Measurements from ENCODE around the gene OR5D13. TPM values are rescaled to one million over a fixed set of nuclear protein-coding genes. Genes with fewer than 3 reads are reported as not detected.

The OR5D13 gene
- total RNA-seq, 1 experiment from 2014 or later: not detected

DNA sequence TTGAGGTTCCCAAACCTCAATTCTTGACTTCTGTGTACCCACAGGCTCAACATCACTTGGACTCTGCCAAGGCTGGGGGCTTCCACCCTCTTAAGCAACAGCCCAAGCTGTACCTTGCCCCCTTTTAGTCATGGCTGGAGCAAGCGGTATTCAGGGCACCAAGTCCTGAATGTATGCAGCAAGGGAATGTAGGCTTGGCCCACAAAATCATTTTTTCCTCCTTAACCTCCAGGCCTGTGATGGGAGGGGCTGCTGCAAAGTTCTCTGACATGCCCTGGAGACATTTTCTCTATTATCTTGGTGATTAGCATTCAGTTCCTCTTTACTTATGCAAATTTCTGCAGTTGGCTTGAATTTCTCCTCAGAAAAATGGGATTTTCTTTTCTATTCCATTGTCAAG lies 33.0 kb downstream of the OR5D13 start:
- Histone ChIP-seq H3K9me3 (0 out of 2 replicates have a peak, but pooled peaks cover 12% of the 10 kb centered on the region), H3K4me1 (no peaks in the 10 kb centered on the region), H3K27me3 (replicated peaks; ENCODE audit: control insufficient read depth, insufficient read depth, low read length) (no peaks in the 10 kb centered on the region), H3K4me3 (ENCODE audit: low read depth, low read length) (no peak overlapping the region), H3K36me3 (ENCODE audit: control insufficient read depth, insufficient read depth, low read length) (no peaks in the 10 kb centered on the region)
- TF ChIP-seq, protein P1, sequence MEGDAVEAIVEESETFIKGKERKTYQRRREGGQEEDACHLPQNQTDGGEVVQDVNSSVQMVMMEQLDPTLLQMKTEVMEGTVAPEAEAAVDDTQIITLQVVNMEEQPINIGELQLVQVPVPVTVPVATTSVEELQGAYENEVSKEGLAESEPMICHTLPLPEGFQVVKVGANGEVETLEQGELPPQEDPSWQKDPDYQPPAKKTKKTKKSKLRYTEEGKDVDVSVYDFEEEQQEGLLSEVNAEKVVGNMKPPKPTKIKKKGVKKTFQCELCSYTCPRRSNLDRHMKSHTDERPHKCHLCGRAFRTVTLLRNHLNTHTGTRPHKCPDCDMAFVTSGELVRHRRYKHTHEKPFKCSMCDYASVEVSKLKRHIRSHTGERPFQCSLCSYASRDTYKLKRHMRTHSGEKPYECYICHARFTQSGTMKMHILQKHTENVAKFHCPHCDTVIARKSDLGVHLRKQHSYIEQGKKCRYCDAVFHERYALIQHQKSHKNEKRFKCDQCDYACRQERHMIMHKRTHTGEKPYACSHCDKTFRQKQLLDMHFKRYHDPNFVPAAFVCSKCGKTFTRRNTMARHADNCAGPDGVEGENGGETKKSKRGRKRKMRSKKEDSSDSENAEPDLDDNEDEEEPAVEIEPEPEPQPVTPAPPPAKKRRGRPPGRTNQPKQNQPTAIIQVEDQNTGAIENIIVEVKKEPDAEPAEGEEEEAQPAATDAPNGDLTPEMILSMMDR (IDR thresholded peaks at IDR 0.05; ENCODE audit: insufficient read depth in 1 of 2, low read depth in 1 of 2, low read length in 1 of 2, severe bottlenecking in 1 of 2, unreplicated experiment in 1 of 2): no peak
- Mint-ChIP-seq H3K9me3 (ENCODE audit: unreplicated experiment) (peaks cover 39% of the 10 kb centered on the region), H3K4me1 (ENCODE audit: low read depth, unreplicated experiment) (no peaks in the 10 kb centered on the region), H3K36me3 (ENCODE audit: insufficient read depth, unreplicated experiment) (no peaks in the 10 kb centered on the region), H3K27me3 (ENCODE audit: insufficient read depth, unreplicated experiment) (no peaks in the 10 kb centered on the region), H3K4me3 (ENCODE audit: unreplicated experiment) (no peak overlapping the region), H3K27ac (ENCODE audit: unreplicated experiment) (no peak overlapping the region)
- intact Hi-C loops (cut with micrococcal nuclease; ENCODE audit: unreplicated experiment): no loop called here
- ChIA-PET POLR2A (no interaction called here), CTCF (no interaction called here)
- no TSS peak for BruUV-seq (replicated peaks)
- no peak for DNase-seq

DNA sequence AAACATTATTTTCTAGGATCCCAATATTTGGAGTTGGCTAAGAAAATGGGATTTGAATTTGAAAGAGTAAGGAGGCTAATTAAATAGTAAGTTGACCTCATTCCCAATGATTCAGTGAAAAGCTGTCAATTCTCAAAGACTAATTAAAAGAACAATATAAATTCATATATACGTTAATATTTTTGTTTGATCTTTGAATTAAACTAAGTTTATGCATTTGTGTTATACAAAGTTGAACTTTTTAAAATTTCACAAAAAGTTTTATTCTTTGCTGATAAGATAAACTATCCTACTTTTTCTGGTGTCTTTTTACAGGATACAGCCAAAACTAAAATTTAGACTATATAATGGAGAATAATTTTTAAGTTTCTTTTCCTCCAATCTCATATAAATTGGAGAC lies 37.8 kb downstream of the OR5D13 start, which contains the start of gene OR5L1:
Gene OR5L1 (plus strand): TSS at position 301 of the 400 bp plus-strand sequence. CDS start 100 bp downstream, outside the sequence.
- Histone ChIP-seq H3K9me3 (0 out of 2 replicates have a peak, but pooled peaks cover 1% of the 10 kb centered on the region), H3K4me3 (ENCODE audit: low read depth, low read length) (no peak within 1 kb of the TSS), H3K4me1 (no peaks in the 10 kb centered on the region), H3K36me3 (ENCODE audit: control insufficient read depth, insufficient read depth, low read length) (no peaks in the 10 kb centered on the region), H3K27me3 (replicated peaks; ENCODE audit: control insufficient read depth, insufficient read depth, low read length) (no peaks in the 10 kb centered on the region)
- no peaks in the 10 kb centered on the region for H3K4me1 Mint-ChIP-seq (ENCODE audit: low read depth, unreplicated experiment)
- no peaks in the 10 kb centered on the region for H3K36me3 Mint-ChIP-seq (ENCODE audit: insufficient read depth, unreplicated experiment)
- H3K27ac Mint-ChIP-seq (ENCODE audit: unreplicated experiment): no peak within 1 kb of the TSS
- no peak within 1 kb of the TSS for H3K4me3 Mint-ChIP-seq (ENCODE audit: unreplicated experiment)
- intact Hi-C loops (cut with micrococcal nuclease; ENCODE audit: unreplicated experiment): loop anchor here (10.0 kb wide), 1 partner anchor 74 kb away; the partner anchor contains the start of gene TRIM51
- TF ChIP-seq, protein P1 (IDR thresholded peaks at IDR 0.05; ENCODE audit: insufficient read depth in 1 of 2, low read depth in 1 of 2, low read length in 1 of 2, severe bottlenecking in 1 of 2, unreplicated experiment in 1 of 2): no peak
- no peak for DNase-seq
- ChIA-PET POLR2A (no interaction called here), CTCF (no interaction called here)
- H3K27me3 Mint-ChIP-seq (ENCODE audit: insufficient read depth, unreplicated experiment): no peaks in the 10 kb centered on the region
- no TSS peak for BruUV-seq (replicated peaks)
- H3K9me3 Mint-ChIP-seq (ENCODE audit: unreplicated experiment): peaks cover 26% of the 10 kb centered on the region

- Mint-ChIP-seq H3K9me3 (ENCODE audit: unreplicated experiment) (no peaks in the 10 kb centered on the region), H3K36me3 (ENCODE audit: insufficient read depth, unreplicated experiment) (no peaks in the 10 kb centered on the region), H3K27ac (ENCODE audit: unreplicated experiment) (no peak within 1 kb of the TSS), H3K27me3 (ENCODE audit: insufficient read depth, unreplicated experiment) (no peaks in the 10 kb centered on the region), H3K4me3 (ENCODE audit: unreplicated experiment) (no peak within 1 kb of the TSS), H3K4me1 (ENCODE audit: low read depth, unreplicated experiment) (no peaks in the 10 kb centered on the region)
- no peak for DNase-seq
- H3K27me3 ChIP-seq (replicated peaks; ENCODE audit: control insufficient read depth, insufficient read depth, low read length): no peaks in the 10 kb centered on the region
- H3K36me3 ChIP-seq (ENCODE audit: control insufficient read depth, insufficient read depth, low read length): no peaks in the 10 kb centered on the region
- CTCF ChIA-PET: no interaction called here
- no peak within 1 kb of the TSS for H3K4me3 ChIP-seq (ENCODE audit: low read depth, low read length)
- no peaks in the 10 kb centered on the region for H3K9me3 ChIP-seq
- TF ChIP-seq, protein P1 (IDR thresholded peaks at IDR 0.05; ENCODE audit: insufficient read depth in 1 of 2, low read depth in 1 of 2, low read length in 1 of 2, severe bottlenecking in 1 of 2, unreplicated experiment in 1 of 2): no peak
- no TSS peak for BruUV-seq (replicated peaks)
- no peaks in the 10 kb centered on the region for H3K4me1 ChIP-seq
- POLR2A ChIA-PET: no interaction called here
- intact Hi-C loops (cut with micrococcal nuclease; ENCODE audit: unreplicated experiment): loop anchor here (10.0 kb wide), 1 partner anchor 65 kb away; the partner anchor contains the start of gene TRIM51
Observed at GRCh38 chr11:55819330-55819729, 46.1 kb downstream of the OR5D13 start, which contains the start of gene OR5D18. Gene OR5D18 (plus strand): TSS chr11:55819630. CDS start chr11:55819630, 0 bp downstream.

Other genes starting within 250 kb of the OR5D13 start
- gene OR4C15, start 219.0 kb upstream of the OR5D13 start, total RNA-seq (2022): not detected in 2 replicates
- not detected in 2 replicates for gene OR4C16, start 201.3 kb upstream of the OR5D13 start, total RNA-seq (2022)
- not detected in 2 replicates for gene OR4C11, start 165.8 kb upstream of the OR5D13 start, total RNA-seq (2022)
- not detected in 2 replicates for gene OR4P4, start 138.3 kb upstream of the OR5D13 start, total RNA-seq (2022)
- not detected in 2 replicates for gene OR4S2, start 125.1 kb upstream of the OR5D13 start, total RNA-seq (2022)
- not detected in 2 replicates for gene OR4C6, start 111.2 kb upstream of the OR5D13 start, total RNA-seq (2022)
- not detected in 2 replicates for gene OR5D14, start 22.1 kb downstream of the OR5D13 start, total RNA-seq (2022)
- gene OR5L1, start 37.9 kb downstream of the OR5D13 start, total RNA-seq (2022): not detected in 2 replicates
- gene OR5D18, start 46.2 kb downstream of the OR5D13 start, total RNA-seq (2022): not detected in 2 replicates
- gene OR5L2, start 53.8 kb downstream of the OR5D13 start, total RNA-seq (2022): not detected in 2 replicates
- not detected in 2 replicates for gene OR5D16, start 65.3 kb downstream of the OR5D13 start, total RNA-seq (2022)
- gene TRIM51, start 109.9 kb downstream of the OR5D13 start, total RNA-seq (2022): not detected in 2 replicates
- gene OR5W2, start 141.1 kb downstream of the OR5D13 start, total RNA-seq (2022): not detected in 2 replicates
- not detected in 2 replicates for gene OR5I1, start 163.0 kb downstream of the OR5D13 start, total RNA-seq (2022)
- not detected in 2 replicates for gene OR10AG1, start 196.5 kb downstream of the OR5D13 start, total RNA-seq (2022)
- not detected in 2 replicates for gene OR5F1, start 221.2 kb downstream of the OR5D13 start, total RNA-seq (2022)